GM21447 (cell line): Measurements from ENCODE around the gene DENND1B.
"Not testable (repeated sequence)": the region's sequence is repeated elsewhere in the genome, so short reads cannot be mapped to it uniquely, and the experiment has no call there.

ENCODE experiments used
- ATAC-seq: cut with Tn5 transposase; IDR thresholded peaks from one replicate; pipeline ENCODE4 v1.9.1; 2021; ENCODE audit not compliant: unreplicated experiment

DENND1B gene

GRCh38 chr1:197783510-197783948 lies 8.2 kb upstream of the DENND1B start:
- ATAC-seq: no peak

GRCh38 chr1:197782722-197783360 lies 7.6 kb upstream of the DENND1B start:
- no peak for ATAC-seq

GRCh38 chr1:197781968-197782721 lies 6.9 kb upstream of the DENND1B start:
- no peak for ATAC-seq

- no peak for ATAC-seq
Observed at GRCh38 chr1:197779921-197780320, 4.6 kb upstream of the DENND1B start.

GRCh38 chr1:197778366-197778945 lies 3.2 kb upstream of the DENND1B start:
- no peak for ATAC-seq

GRCh38 chr1:197776351-197777105 lies 1.2 kb upstream of the DENND1B start:
- peak; percentile 43 for ATAC-seq

GRCh38 chr1:197774466-197775281 lies 606 bp downstream of the DENND1B start:
- peak; percentile 18 for ATAC-seq

- ATAC-seq: no peak
Observed at GRCh38 chr1:197773856-197774255, 1.4 kb downstream of the DENND1B start.

- no peak for ATAC-seq
Observed at GRCh38 chr1:197771904-197772556, 3.2 kb downstream of the DENND1B start.

GRCh38 chr1:197771386-197771785 lies 3.9 kb downstream of the DENND1B start:
- no peak for ATAC-seq

GRCh38 chr1:197770243-197770642 lies 5.0 kb downstream of the DENND1B start:
- ATAC-seq: no peak

- ATAC-seq: no peak
Observed at GRCh38 chr1:197769287-197769686, 6.0 kb downstream of the DENND1B start.

GRCh38 chr1:197768014-197768805 lies 7.1 kb downstream of the DENND1B start:
- no peak for ATAC-seq

GRCh38 chr1:197763769-197764168 lies 11.5 kb downstream of the DENND1B start:
- ATAC-seq: no peak

- ATAC-seq: no peak
Observed at GRCh38 chr1:197763307-197763706, 12.0 kb downstream of the DENND1B start.

- peak; percentile 74 for ATAC-seq
Observed at GRCh38 chr1:197761654-197762053, 13.6 kb downstream of the DENND1B start.

GRCh38 chr1:197755553-197755952 lies 19.7 kb downstream of the DENND1B start:
- not testable (repeated sequence) for ATAC-seq

- ATAC-seq: not testable (repeated sequence)
Observed at GRCh38 chr1:197752652-197753164, 22.6 kb downstream of the DENND1B start.

- no peak for ATAC-seq
Observed at GRCh38 chr1:197750366-197750765, 24.9 kb downstream of the DENND1B start.
